GM23338 (cell line): ENCODE results near the gene FXYD6. TPM values are rescaled to one million over a fixed set of nuclear protein-coding genes. Genes with fewer than 3 reads are reported as not detected.

Experiments
- ATAC-seq: fragments of 200-7000 bp; cut with Tn5 transposase; 3 replicates; pipeline ENCODE4 v1.9.1; 2020
- DNase-seq: peaks from one replicate; pipeline ENCODE4 v3.0.0-alpha.2; 2015; ENCODE audit warnings: low spot score
- H2AFZ ChIP-seq: fragments of 200-600 bp; sonication (generic); 2 replicates; pipeline ENCODE4 v1.8.0; 2016; ENCODE audit warnings: antibody characterized with exemption, mild to moderate bottlenecking, moderate library complexity
- H3F3A ChIP-seq: fragments of 200-600 bp; sonication (generic); replicated peaks from 2 replicates; pipeline ENCODE4 v1.8.0; 2017; ENCODE audit warnings: antibody characterized with exemption, mixed run types, low read depth
- H3K27ac ChIP-seq: fragments of 200-600 bp; sonication (generic); 2 replicates; pipeline ENCODE4 v1.6.1; 2016; ENCODE audit warnings: low read depth
- H3K27me3 ChIP-seq: fragments of 200-600 bp; sonication (generic); 2 replicates; pipeline ENCODE4 v1.8.0; 2016; ENCODE audit warnings: mild to moderate bottlenecking, mixed run types, moderate library complexity; ENCODE audit not compliant: insufficient read depth
- H3K36me3 ChIP-seq: fragments of 200-600 bp; sonication (generic); 2 replicates; pipeline ENCODE4 v1.8.0; 2016; ENCODE audit warnings: mild to moderate bottlenecking; ENCODE audit not compliant: insufficient read depth
- H3K4me1 ChIP-seq: fragments of 200-600 bp; sonication (generic); 2 replicates; pipeline ENCODE4 v1.8.0; 2016; ENCODE audit warnings: mild to moderate bottlenecking, moderate library complexity; ENCODE audit not compliant: insufficient read depth
- H3K4me2 ChIP-seq: fragments of 200-600 bp; sonication (generic); 2 replicates; pipeline ENCODE4 v1.7.1; 2017; ENCODE audit warnings: mixed run types
- H3K4me3 ChIP-seq: fragments of 200-600 bp; sonication (generic); 2 replicates; pipeline ENCODE4 v1.6.1; 2016; ENCODE audit warnings: mixed run types
- H3K79me2 ChIP-seq: fragments of 200-600 bp; sonication (generic); replicated peaks from 2 replicates; pipeline ENCODE4 v1.8.0; 2017; ENCODE audit warnings: mild to moderate bottlenecking; ENCODE audit not compliant: insufficient read depth
- H3K9me2 ChIP-seq: fragments of 200-600 bp; sonication (generic); 2 replicates; pipeline ENCODE4 v1.8.0; 2017; ENCODE audit not compliant: insufficient read depth
- H4K20me1 ChIP-seq: fragments of 200-600 bp; sonication (generic); replicated peaks from 2 replicates; pipeline ENCODE4 v1.8.0; 2017; ENCODE audit warnings: mild to moderate bottlenecking; ENCODE audit not compliant: insufficient read depth
- H3K27ac Mint-ChIP-seq: 2 replicates; pipeline ENCODE4 v1.8.0; 2020; ENCODE audit warnings: inconsistent platforms, mild to moderate bottlenecking, moderate library complexity, mixed read lengths
- H3K27me3 Mint-ChIP-seq: 3 replicates; pipeline ENCODE4 v1.8.0; 2022; ENCODE audit warnings: low read depth, mild to moderate bottlenecking, moderate library complexity, mixed read lengths, inconsistent platforms; ENCODE audit not compliant: insufficient read depth, poor library complexity
- H3K36me3 Mint-ChIP-seq: 3 replicates; pipeline ENCODE4 v1.8.0; 2021; ENCODE audit warnings: low read depth, mild to moderate bottlenecking, inconsistent platforms, moderate library complexity, mixed read lengths
- H3K4me1 Mint-ChIP-seq: 3 replicates; pipeline ENCODE4 v1.8.0; 2020; ENCODE audit warnings: mild to moderate bottlenecking, inconsistent platforms, mixed read lengths
- H3K4me3 Mint-ChIP-seq: 3 replicates; pipeline ENCODE4 v1.8.0; 2021; ENCODE audit warnings: moderate library complexity, mild to moderate bottlenecking, inconsistent platforms, mixed read lengths
- H3K9me3 Mint-ChIP-seq: 3 replicates; pipeline ENCODE4 v1.8.0; 2020; ENCODE audit warnings: moderate library complexity, mild to moderate bottlenecking, inconsistent platforms, mixed read lengths
- EZH2 ChIP-seq: fragments of 200-600 bp; sonication (generic); IDR thresholded peaks from one replicate; pipeline ENCODE4 v1.8.0; 2017; ENCODE audit warnings: antibody characterized with exemption, mild to moderate bottlenecking, low read depth; ENCODE audit not compliant: unreplicated experiment
- NANOG ChIP-seq: IDR thresholded peaks from 2 replicates; pipeline ENCODE4 v1.6.1; 2016; ENCODE audit warnings: antibody characterized with exemption, borderline replicate concordance
- POLR2AphosphoS5 ChIP-seq: IDR thresholded peaks from 2 replicates; pipeline ENCODE4 v1.6.1; 2016; ENCODE audit warnings: antibody characterized with exemption, low read depth
- STAT1 ChIP-seq: IDR thresholded peaks from one replicate; pipeline ENCODE4 v1.6.1; 2016; ENCODE audit warnings: antibody characterized with exemption; ENCODE audit not compliant: unreplicated experiment
- ZNF331 ChIP-seq: fragments of 250-450 bp; sonication (Bioruptor Pico); IDR thresholded peaks from 2 replicates; pipeline ENCODE4 v1.5.0; 2020; ENCODE audit warnings: low read depth, mild to moderate bottlenecking, moderate library complexity
- polyA plus RNA-seq: library from polyadenylated mRNA; unstranded; fragments of >200 nt; fragmentation: Nextera tagmentation; extraction: Ambion mirVana; gene quantifications from 2 replicates; pipeline ENCODE4 v1.2.1, GENCODE V29; 2016
- total RNA-seq: library from RNA; depleted of rRNA; stranded (reverse); fragments of >200 nt; shearing (Covaris generic); gene quantifications from 2 replicates; pipeline ENCODE4 v1.2.3, GENCODE V29; 2014
- TF ChIP-seq, protein P1 (sequence below), 2 experiments: fragments of 200-600 bp in 1 of 2; sonication (generic) in 1 of 2; conservative IDR thresholded peaks; 2 replicates each; pipeline versions ENCODE4 v1.5.1 to v1.6.1; 2016 to 2017; ENCODE audit warnings: antibody characterized with exemption in 2 of 2, low read depth in 2 of 2, mild to moderate bottlenecking in 2 of 2, moderate library complexity in 1 of 2
- TF ChIP-seq, protein P2 (sequence below): fragments of 250-450 bp; sonication (Bioruptor Pico); IDR thresholded peaks from 2 replicates; pipeline ENCODE4 v1.5.0; 2020; ENCODE audit warnings: mild to moderate bottlenecking, moderate library complexity

The FXYD6 gene
- total and polyA plus RNA-seq, 2 experiments from 2014 or later: 26.2 to 30.7 TPM

DNA sequence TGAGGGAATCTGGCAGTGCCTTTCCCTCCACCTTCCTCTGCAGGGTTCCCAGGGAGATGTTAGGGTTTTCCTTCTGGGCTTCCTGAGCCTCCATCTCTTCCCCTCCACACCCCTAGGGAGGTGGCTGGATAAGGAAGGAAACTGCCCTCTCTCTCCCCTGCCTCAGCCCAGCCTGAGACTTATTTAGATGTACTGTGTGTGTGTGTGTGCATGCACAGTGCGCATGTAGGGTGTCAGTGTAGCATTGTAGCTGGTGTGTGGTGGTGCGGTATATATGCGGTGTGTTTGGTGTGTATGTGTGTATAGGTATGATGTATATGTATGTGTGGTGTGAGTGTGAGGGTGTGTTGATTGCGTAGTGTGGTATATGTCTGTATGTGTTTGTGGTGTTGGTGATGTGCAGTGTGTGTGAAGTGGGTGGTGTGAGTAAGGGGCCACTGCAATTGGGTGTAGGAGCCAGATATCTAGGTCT, 1.5 kb downstream of the FXYD6 start:
- H3K9me2 ChIP-seq: no peaks in the 10 kb centered on the region
- H3K4me3 ChIP-seq: peak overlapping the region; percentile 91
- no peaks in the 10 kb centered on the region for H3K9me3 Mint-ChIP-seq
- peak; percentile 2 for ATAC-seq
- H3K27me3 ChIP-seq: peaks cover 40% of the 10 kb centered on the region
- no peaks in the 10 kb centered on the region; the same call in 1 of the 2 replicates for H3F3A ChIP-seq
- TF ChIP-seq ZNF331 (CRISPR knock-in tag) (no peak), STAT1 (no peak), POLR2AphosphoS5 (no peak), EZH2 (no peak), NANOG (no peak)
- TF ChIP-seq, protein P1, sequence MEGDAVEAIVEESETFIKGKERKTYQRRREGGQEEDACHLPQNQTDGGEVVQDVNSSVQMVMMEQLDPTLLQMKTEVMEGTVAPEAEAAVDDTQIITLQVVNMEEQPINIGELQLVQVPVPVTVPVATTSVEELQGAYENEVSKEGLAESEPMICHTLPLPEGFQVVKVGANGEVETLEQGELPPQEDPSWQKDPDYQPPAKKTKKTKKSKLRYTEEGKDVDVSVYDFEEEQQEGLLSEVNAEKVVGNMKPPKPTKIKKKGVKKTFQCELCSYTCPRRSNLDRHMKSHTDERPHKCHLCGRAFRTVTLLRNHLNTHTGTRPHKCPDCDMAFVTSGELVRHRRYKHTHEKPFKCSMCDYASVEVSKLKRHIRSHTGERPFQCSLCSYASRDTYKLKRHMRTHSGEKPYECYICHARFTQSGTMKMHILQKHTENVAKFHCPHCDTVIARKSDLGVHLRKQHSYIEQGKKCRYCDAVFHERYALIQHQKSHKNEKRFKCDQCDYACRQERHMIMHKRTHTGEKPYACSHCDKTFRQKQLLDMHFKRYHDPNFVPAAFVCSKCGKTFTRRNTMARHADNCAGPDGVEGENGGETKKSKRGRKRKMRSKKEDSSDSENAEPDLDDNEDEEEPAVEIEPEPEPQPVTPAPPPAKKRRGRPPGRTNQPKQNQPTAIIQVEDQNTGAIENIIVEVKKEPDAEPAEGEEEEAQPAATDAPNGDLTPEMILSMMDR (conservative IDR thresholded peaks at IDR 0.05; ENCODE audit: low read depth in 2 of 2): no peak
- TF ChIP-seq, protein P2, sequence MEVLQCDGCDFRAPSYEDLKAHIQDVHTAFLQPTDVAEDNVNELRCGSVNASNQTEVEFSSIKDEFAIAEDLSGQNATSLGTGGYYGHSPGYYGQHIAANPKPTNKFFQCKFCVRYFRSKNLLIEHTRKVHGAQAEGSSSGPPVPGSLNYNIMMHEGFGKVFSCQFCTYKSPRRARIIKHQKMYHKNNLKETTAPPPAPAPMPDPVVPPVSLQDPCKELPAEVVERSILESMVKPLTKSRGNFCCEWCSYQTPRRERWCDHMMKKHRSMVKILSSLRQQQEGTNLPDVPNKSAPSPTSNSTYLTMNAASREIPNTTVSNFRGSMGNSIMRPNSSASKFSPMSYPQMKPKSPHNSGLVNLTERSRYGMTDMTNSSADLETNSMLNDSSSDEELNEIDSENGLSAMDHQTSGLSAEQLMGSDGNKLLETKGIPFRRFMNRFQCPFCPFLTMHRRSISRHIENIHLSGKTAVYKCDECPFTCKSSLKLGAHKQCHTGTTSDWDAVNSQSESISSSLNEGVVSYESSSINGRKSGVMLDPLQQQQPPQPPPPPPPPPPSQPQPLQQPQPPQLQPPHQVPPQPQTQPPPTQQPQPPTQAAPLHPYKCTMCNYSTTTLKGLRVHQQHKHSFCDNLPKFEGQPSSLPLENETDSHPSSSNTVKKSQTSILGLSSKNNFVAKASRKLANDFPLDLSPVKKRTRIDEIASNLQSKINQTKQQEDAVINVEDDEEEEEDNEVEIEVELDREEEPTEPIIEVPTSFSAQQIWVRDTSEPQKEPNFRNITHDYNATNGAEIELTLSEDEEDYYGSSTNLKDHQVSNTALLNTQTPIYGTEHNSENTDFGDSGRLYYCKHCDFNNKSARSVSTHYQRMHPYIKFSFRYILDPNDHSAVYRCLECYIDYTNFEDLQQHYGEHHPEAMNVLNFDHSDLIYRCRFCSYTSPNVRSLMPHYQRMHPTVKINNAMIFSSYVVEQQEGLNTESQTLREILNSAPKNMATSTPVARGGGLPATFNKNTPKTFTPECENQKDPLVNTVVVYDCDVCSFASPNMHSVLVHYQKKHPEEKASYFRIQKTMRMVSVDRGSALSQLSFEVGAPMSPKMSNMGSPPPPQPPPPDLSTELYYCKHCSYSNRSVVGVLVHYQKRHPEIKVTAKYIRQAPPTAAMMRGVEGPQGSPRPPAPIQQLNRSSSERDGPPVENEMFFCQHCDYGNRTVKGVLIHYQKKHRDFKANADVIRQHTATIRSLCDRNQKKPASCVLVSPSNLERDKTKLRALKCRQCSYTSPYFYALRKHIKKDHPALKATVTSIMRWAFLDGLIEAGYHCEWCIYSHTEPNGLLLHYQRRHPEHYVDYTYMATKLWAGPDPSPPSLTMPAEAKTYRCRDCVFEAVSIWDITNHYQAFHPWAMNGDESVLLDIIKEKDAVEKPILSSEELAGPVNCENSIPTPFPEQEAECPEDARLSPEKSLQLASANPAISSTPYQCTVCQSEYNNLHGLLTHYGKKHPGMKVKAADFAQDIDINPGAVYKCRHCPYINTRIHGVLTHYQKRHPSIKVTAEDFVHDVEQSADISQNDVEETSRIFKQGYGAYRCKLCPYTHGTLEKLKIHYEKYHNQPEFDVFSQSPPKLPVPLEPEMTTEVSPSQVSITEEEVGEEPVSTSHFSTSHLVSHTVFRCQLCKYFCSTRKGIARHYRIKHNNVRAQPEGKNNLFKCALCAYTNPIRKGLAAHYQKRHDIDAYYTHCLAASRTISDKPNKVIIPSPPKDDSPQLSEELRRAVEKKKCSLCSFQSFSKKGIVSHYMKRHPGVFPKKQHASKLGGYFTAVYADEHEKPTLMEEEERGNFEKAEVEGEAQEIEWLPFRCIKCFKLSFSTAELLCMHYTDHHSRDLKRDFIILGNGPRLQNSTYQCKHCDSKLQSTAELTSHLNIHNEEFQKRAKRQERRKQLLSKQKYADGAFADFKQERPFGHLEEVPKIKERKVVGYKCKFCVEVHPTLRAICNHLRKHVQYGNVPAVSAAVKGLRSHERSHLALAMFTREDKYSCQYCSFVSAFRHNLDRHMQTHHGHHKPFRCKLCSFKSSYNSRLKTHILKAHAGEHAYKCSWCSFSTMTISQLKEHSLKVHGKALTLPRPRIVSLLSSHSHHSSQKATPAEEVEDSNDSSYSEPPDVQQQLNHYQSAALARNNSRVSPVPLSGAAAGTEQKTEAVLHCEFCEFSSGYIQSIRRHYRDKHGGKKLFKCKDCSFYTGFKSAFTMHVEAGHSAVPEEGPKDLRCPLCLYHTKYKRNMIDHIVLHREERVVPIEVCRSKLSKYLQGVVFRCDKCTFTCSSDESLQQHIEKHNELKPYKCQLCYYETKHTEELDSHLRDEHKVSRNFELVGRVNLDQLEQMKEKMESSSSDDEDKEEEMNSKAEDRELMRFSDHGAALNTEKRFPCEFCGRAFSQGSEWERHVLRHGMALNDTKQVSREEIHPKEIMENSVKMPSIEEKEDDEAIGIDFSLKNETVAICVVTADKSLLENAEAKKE (CRISPR knock-in tag): no peak
- peaks cover 7% of the 10 kb centered on the region; the same call in 1 of the 2 replicates for H4K20me1 ChIP-seq
- peaks cover 34% of the 10 kb centered on the region for H3K4me1 ChIP-seq
- H3K27me3 Mint-ChIP-seq: peaks cover 18% of the 10 kb centered on the region
- peaks cover 48% of the 10 kb centered on the region for H3K4me1 Mint-ChIP-seq
- H3K27ac Mint-ChIP-seq: no peak overlapping the region
- H3K4me2 ChIP-seq: peak overlapping the region; percentile 99
- peaks cover 15% of the 10 kb centered on the region; the same call in 1 of the 2 replicates for H3K79me2 ChIP-seq
- H3K36me3 Mint-ChIP-seq: no peaks in the 10 kb centered on the region
- H3K4me3 Mint-ChIP-seq: peak overlapping the region; percentile 97
- DNase-seq: no peak
- no peak overlapping the region for H2AFZ ChIP-seq
- no peak overlapping the region for H3K27ac ChIP-seq
- no peaks in the 10 kb centered on the region for H3K36me3 ChIP-seq
